AG09309 (cell line): Measurements from ENCODE around the gene M1AP.
"Not testable (repeated sequence)": the region's sequence is repeated elsewhere in the genome, so short reads cannot be mapped to it uniquely, and the experiment has no call there.

Source experiments
- DNase-seq: peaks from one replicate; pipeline ENCODE4 v3.0.0-alpha.2; 2010; ENCODE audit warnings: low read depth
- H3K4me3 ChIP-seq: 2 replicates; pipeline ENCODE4 v1.5.1; 2011; ENCODE audit warnings: mild to moderate bottlenecking, low read depth, low read length, moderate library complexity; ENCODE audit not compliant: control insufficient read depth
- CTCF ChIP-seq: IDR thresholded peaks from 2 replicates; pipeline ENCODE4 v1.5.1; 2011; ENCODE audit warnings: mild to moderate bottlenecking, low read depth, low read length, inconsistent platforms; ENCODE audit not compliant: insufficient read depth, control insufficient read depth; ENCODE audit errors: missing control alignments

M1AP gene

DNA sequence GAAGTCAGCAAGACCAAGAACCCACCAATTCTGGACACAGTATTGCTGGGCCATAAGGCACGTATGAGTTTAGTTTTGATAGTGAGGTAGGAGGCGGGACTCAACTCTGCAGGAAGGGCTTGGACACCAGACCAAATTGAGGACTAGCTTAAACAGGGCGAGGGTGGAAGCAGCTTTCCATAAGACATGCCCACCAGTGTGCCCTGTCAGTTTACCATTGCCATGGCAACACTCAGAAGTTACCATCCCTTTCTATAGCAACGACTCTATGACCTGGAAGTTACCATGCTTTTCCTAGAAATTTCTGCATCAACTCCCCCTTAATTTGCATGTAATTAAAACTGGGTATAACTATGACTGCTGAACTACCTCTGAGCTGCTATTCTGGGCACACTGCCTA, 2.8 kb downstream of the M1AP start:
- no peak for DNase-seq
- no peak for TF ChIP-seq CTCF
- H3K4me3 ChIP-seq = no peak overlapping the region

- DNase-seq = no peak
- H3K4me3 ChIP-seq = no peak overlapping the region
- TF ChIP-seq CTCF = no peak
Measured at GRCh38 chr2:74639550-74639949, 8.6 kb downstream of the M1AP start.

DNA sequence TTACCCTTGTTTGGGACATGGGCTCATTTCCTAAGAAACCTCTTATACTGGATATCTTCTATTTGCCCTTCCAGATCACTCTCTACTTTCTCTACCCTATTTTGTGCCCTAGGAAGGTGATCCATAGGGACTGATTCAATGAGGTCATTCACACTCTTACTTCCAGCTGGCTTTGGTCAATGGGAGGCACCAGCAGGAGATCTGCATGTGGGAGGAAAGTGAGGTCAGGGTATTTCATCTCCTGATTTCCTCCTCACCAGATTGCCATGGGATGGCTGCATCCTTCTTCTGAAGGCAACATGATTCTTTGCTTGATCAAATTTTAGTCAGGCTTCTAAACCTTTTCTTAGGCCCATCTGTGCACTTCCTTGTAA, 15.2 kb downstream of the M1AP start:
- TF ChIP-seq CTCF = no peak
- H3K4me3 ChIP-seq = no peak overlapping the region
- DNase-seq = no peak

DNA sequence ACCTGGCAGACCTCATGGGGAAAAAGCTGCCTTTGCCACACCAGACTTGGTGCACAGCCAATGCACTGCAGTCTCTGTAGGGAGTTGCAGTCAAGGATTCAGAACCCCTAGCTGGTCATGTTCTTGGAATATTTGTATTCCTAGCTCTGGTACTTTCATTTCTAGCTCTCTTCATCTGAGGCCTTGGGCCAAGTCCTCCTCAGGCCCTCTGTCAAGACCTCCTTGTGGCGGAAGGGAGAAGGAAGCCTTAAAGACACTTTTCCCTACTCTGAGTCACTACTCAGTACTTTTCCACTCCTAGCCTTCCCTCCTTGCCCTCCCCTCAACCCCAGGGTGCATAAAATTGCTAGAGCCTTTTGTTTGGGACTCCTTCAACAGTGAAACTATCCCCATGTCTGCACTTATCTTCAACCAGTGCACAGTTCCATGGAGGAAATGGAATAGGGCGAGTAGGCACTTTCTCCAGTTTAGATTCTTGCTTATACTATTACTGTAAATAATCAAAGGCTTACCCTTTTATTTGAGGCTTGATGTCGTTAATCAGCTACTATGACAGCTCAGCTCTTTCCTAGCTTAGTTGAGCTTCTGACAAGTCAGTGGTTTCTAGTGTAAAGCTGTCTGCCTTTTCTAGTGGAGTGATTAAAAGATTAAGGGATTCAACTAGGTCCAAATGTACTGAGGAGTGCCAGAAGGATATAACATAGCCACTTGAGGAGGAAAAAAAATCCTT, 15.8 kb downstream of the M1AP start:
- no peak for TF ChIP-seq CTCF
- DNase-seq = no peak
- H3K4me3 ChIP-seq = no peak overlapping the region

- not testable (repeated sequence) for H3K4me3 ChIP-seq, DNase-seq
Measured at GRCh38 chr2:74630454-74630853, 17.7 kb downstream of the M1AP start.

GRCh38 chr2:74628538-74629105, 19.5 kb downstream of the M1AP start:
- DNase-seq = no peak

More at GRCh38 chr2:74628538-74629105, 19.5 kb downstream of the M1AP start:
- no peak for TF ChIP-seq CTCF
- no peak overlapping the region for H3K4me3 ChIP-seq
